Activated gamma-delta T cell treated with anti-CD3 and anti-CD28 coated beads, Interleukin-2, amount 50 U/mL, for 16 hours (primary cell): Measurements from ENCODE around the gene AGK.
A peak's percentile ranks its signal among the peaks of the same experiment; 100 is the strongest.
"Not testable (repeated sequence)": the region's sequence is repeated elsewhere in the genome, so short reads cannot be mapped to it uniquely, and the experiment has no call there.

Source experiments
- DNase-seq: peaks from one replicate; pipeline ENCODE4 v3.0.0-alpha.2; 2020; ENCODE audit warnings: low read depth

AGK gene

GRCh38 chr7:141557360-141557759, 6.2 kb downstream of the AGK start:
- no peak for DNase-seq

GRCh38 chr7:141557831-141558531, 6.8 kb downstream of the AGK start:
- not testable (repeated sequence) for DNase-seq

- no peak for DNase-seq
Measured at GRCh38 chr7:141558544-141559183, 7.5 kb downstream of the AGK start.

- no peak for DNase-seq
Measured at GRCh38 chr7:141559961-141560360, 8.8 kb downstream of the AGK start.

- DNase-seq: no peak
Measured at GRCh38 chr7:141562036-141562435, 10.8 kb downstream of the AGK start.

- DNase-seq: no peak
Measured at GRCh38 chr7:141562543-141562942, 11.3 kb downstream of the AGK start.

GRCh38 chr7:141562972-141563371, 11.8 kb downstream of the AGK start:
- no peak for DNase-seq

GRCh38 chr7:141563956-141564623, 12.9 kb downstream of the AGK start:
- no peak for DNase-seq

- DNase-seq: no peak
Measured at GRCh38 chr7:141567432-141567831, 16.2 kb downstream of the AGK start.

- no peak for DNase-seq
Measured at GRCh38 chr7:141568227-141568626, 17.0 kb downstream of the AGK start.

- DNase-seq: no peak
Measured at GRCh38 chr7:141571059-141571458, 19.8 kb downstream of the AGK start.

GRCh38 chr7:141572175-141572574, 21.0 kb downstream of the AGK start:
- no peak for DNase-seq

- DNase-seq: no peak
Measured at GRCh38 chr7:141573511-141573910, 22.3 kb downstream of the AGK start.

- no peak for DNase-seq
Measured at GRCh38 chr7:141575164-141575563, 24.0 kb downstream of the AGK start.

- DNase-seq: no peak
Measured at GRCh38 chr7:141575654-141576448, 24.6 kb downstream of the AGK start.

GRCh38 chr7:141577043-141577839, 26.0 kb downstream of the AGK start:
- no peak for DNase-seq

GRCh38 chr7:141579953-141580352, 28.7 kb downstream of the AGK start:
- DNase-seq: not testable (repeated sequence)

GRCh38 chr7:141582063-141582462, 30.9 kb downstream of the AGK start:
- DNase-seq: not testable (repeated sequence)

- no peak for DNase-seq
Measured at GRCh38 chr7:141584935-141585334, 33.7 kb downstream of the AGK start.

GRCh38 chr7:141585592-141586510, 34.6 kb downstream of the AGK start:
- DNase-seq: peak; percentile 30

GRCh38 chr7:141586878-141587277, 35.7 kb downstream of the AGK start:
- DNase-seq: no peak
